HG03457 (cell line): ENCODE results near the gene POLE.

ENCODE experiments used
- ATAC-seq: cut with Tn5 transposase; IDR thresholded peaks from one replicate; pipeline ENCODE4 v1.9.1; 2021; ENCODE audit warnings: moderate number of reproducible peaks; ENCODE audit not compliant: unreplicated experiment

Gene POLE

GRCh38 chr12:132657004-132657727, 30.0 kb downstream of the POLE start:
- ATAC-seq: no peak

- no peak for ATAC-seq
Measured at GRCh38 chr12:132653567-132654290, 33.4 kb downstream of the POLE start.

GRCh38 chr12:132651444-132652100, 35.6 kb downstream of the POLE start:
- no peak for ATAC-seq

GRCh38 chr12:132649226-132649945, 37.8 kb downstream of the POLE start:
- ATAC-seq: no peak

- ATAC-seq: no peak
Measured at GRCh38 chr12:132648616-132649225, 38.4 kb downstream of the POLE start.

GRCh38 chr12:132647858-132648257, 39.3 kb downstream of the POLE start:
- no peak for ATAC-seq

GRCh38 chr12:132646850-132647249, 40.3 kb downstream of the POLE start:
- no peak for ATAC-seq

- ATAC-seq: no peak
Measured at GRCh38 chr12:132642846-132643835, 44.0 kb downstream of the POLE start.

GRCh38 chr12:132641811-132642650, 45.1 kb downstream of the POLE start:
- no peak for ATAC-seq

GRCh38 chr12:132640936-132641335, 46.2 kb downstream of the POLE start:
- ATAC-seq: no peak

GRCh38 chr12:132639956-132640520, 47.1 kb downstream of the POLE start:
- ATAC-seq: no peak

GRCh38 chr12:132638541-132639408, 48.4 kb downstream of the POLE start:
- no peak for ATAC-seq

GRCh38 chr12:132637811-132638210, 49.3 kb downstream of the POLE start:
- no peak for ATAC-seq

GRCh38 chr12:132635076-132635955, 51.8 kb downstream of the POLE start:
- no peak for ATAC-seq

- no peak for ATAC-seq
Measured at GRCh38 chr12:132634411-132634990, 52.6 kb downstream of the POLE start.

- no peak for ATAC-seq
Measured at GRCh38 chr12:132633901-132634300, 53.2 kb downstream of the POLE start.
